ENCODE results near the gene RPRD1B.

The RPRD1B gene

GRCh38 chr20:38040276-38040675, 6.7 kb downstream of the RPRD1B start:
- DNase-seq (ENCODE audit: low spot score) = no peak

- DNase-seq (ENCODE audit: low spot score) = no peak
These were observed 10.2 kb downstream of the RPRD1B start for GRCh38 chr20:38043512-38044300.

- no peak for DNase-seq (ENCODE audit: low spot score)
These were observed 11.1 kb downstream of the RPRD1B start for GRCh38 chr20:38044685-38045084.

- DNase-seq (ENCODE audit: low spot score) = no peak
These were observed 13.0 kb downstream of the RPRD1B start for GRCh38 chr20:38046572-38046971.

GRCh38 chr20:38049800-38050199, 16.3 kb downstream of the RPRD1B start:
- no peak for DNase-seq (ENCODE audit: low spot score)

- DNase-seq (ENCODE audit: low spot score) = no peak
These were observed 17.1 kb downstream of the RPRD1B start for GRCh38 chr20:38050686-38051085.

GRCh38 chr20:38052870-38053269, 19.3 kb downstream of the RPRD1B start:
- DNase-seq (ENCODE audit: low spot score) = no peak

- DNase-seq (ENCODE audit: low spot score) = no peak
These were observed 21.1 kb downstream of the RPRD1B start for GRCh38 chr20:38054647-38055046.

- no peak for DNase-seq (ENCODE audit: low spot score)
These were observed 21.7 kb downstream of the RPRD1B start for GRCh38 chr20:38055294-38055693.

GRCh38 chr20:38055848-38056247, 22.3 kb downstream of the RPRD1B start:
- DNase-seq (ENCODE audit: low spot score) = no peak

GRCh38 chr20:38057351-38057972, 23.9 kb downstream of the RPRD1B start:
- peak; percentile 88 for DNase-seq (ENCODE audit: low spot score)

- no peak for DNase-seq (ENCODE audit: low spot score)
These were observed 26.3 kb downstream of the RPRD1B start for GRCh38 chr20:38059832-38060231.

GRCh38 chr20:38060536-38060935, 27.0 kb downstream of the RPRD1B start:
- no peak for DNase-seq (ENCODE audit: low spot score)

GRCh38 chr20:38061109-38061508, 27.6 kb downstream of the RPRD1B start:
- DNase-seq (ENCODE audit: low spot score) = no peak

- DNase-seq (ENCODE audit: low spot score) = no peak
These were observed 29.3 kb downstream of the RPRD1B start for GRCh38 chr20:38062890-38063289.

- DNase-seq (ENCODE audit: low spot score) = no peak
These were observed 30.5 kb downstream of the RPRD1B start for GRCh38 chr20:38063911-38064530.

- no peak for DNase-seq (ENCODE audit: low spot score)
These were observed 32.3 kb downstream of the RPRD1B start for GRCh38 chr20:38065764-38066375.

- no peak for DNase-seq (ENCODE audit: low spot score)
These were observed 33.6 kb downstream of the RPRD1B start for GRCh38 chr20:38066969-38067716.

- DNase-seq (ENCODE audit: low spot score) = no peak
These were observed 34.3 kb downstream of the RPRD1B start for GRCh38 chr20:38067717-38068365.

GRCh38 chr20:38072898-38073297, 39.4 kb downstream of the RPRD1B start:
- DNase-seq (ENCODE audit: low spot score) = no peak

GRCh38 chr20:38073307-38074071, 39.9 kb downstream of the RPRD1B start:
- DNase-seq (ENCODE audit: low spot score) = peak; percentile 71
